Measurements from ENCODE around the gene DNALI1. TPM values are rescaled to one million over a fixed set of nuclear protein-coding genes. Genes with fewer than 3 reads are reported as not detected.

Gene DNALI1
- 9.5 and 11.3 TPM in 2 replicates for total RNA-seq (2021; fragmentation: NEBNext Ultra II Directional; extraction: Animal tissue kit (Norgen Biotek cat#: 25700))
- 8.9 and 10.9 TPM in 2 replicates for polyA plus RNA-seq (2011; rRNA removed)
- 14.0 TPM for polyA plus RNA-seq (2011; cell fraction: cytosol; rRNA removed)
- 16.1 TPM for polyA plus RNA-seq (2011; cell fraction: nucleus; rRNA removed)
- 16.4 to 23.1 TPM (median 20.9 TPM) in 4 replicates for polyA plus RNA-seq (2012, experiment 1 of 2)
- polyA plus RNA-seq (2012, experiment 2 of 2): 5.1 TPM
- 10.6 TPM for polyA plus RNA-seq (2013, experiment 1 of 2)
- 11.6 TPM for polyA plus RNA-seq (2013, experiment 2 of 2)
- 7.2 and 9.9 TPM in 2 replicates for polyA minus RNA-seq (2011; rRNA and poly(A)+ RNA removed)
- 5.9 TPM for polyA minus RNA-seq (2011; cell fraction: cytosol; rRNA and poly(A)+ RNA removed)
- 13.5 TPM for polyA minus RNA-seq (2011; cell fraction: nucleus; rRNA and poly(A)+ RNA removed)
- long read RNA-seq, experiment 1, partial matches to known transcripts: 1 of 5 reads
- long read RNA-seq, experiment 1, other reads (novel, unspliced or antisense): 2 of 5 reads
- long read RNA-seq, experiment 2, transcript DNALI1-201 (6 exons, 2,649 nt): major isoform, 14 of 17 reads
- long read RNA-seq, experiment 2, partial matches to known transcripts: 0 of 17 reads
- long read RNA-seq, experiment 2, other reads (novel, unspliced or antisense): 3 of 17 reads

DNA sequence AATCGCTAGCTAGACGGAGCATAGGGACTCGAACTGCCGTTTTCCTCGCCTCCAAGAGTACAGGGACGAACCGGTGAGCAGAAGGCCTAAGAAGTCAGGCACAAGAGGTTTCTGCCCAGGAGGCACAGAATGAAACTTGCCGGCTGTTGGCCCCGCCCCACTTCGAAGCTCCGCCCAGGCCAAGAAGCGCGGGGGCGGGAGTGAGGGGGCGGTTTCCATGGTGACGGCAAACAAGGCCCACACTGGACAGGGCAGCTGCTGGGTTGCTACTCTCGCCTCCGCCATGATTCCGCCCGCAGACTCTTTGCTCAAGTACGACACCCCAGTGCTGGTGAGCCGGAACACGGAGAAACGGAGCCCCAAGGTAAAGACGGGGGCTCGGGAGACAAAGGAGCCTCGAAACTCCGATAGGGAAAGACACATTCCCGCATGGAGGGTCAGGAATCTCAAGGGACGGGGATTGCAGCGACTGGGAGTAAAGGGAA, at the start of gene DNALI1:
DNALI1 (plus strand) TSS at position 229 of the 485 bp plus-strand sequence; CDS start at position 284, 55 bp downstream.
- H3K14ac ChIP-seq (ENCODE audit: insufficient read length): no peak within 1 kb of the TSS
- peak within 1 kb of the TSS; percentile 55; the same call in 1 of the 2 replicates for H2BK12ac ChIP-seq (ENCODE audit: low read depth, low read length)
- peak within 1 kb of the TSS; percentile 74 for H2AFZ ChIP-seq (ENCODE audit: low read length)
- H3K23ac ChIP-seq (ENCODE audit: insufficient read length): no peak within 1 kb of the TSS
- H3K27me3 ChIP-seq (replicated peaks in 1 of 4; ENCODE audit: control insufficient read depth in 3 of 4, extremely low read depth in 1 of 4, insufficient read depth in 3 of 4, low read length in 3 of 4): no peaks in the 10 kb centered on the region
- H3K23me2 ChIP-seq (ENCODE audit: low read depth, low read length): peaks cover 6% of the 10 kb centered on the region; the same call in 1 of the 2 replicates
- WGBS, 2 experiments (ENCODE audit: extremely low coverage in 1 of 2, insufficient coverage in 1 of 2, insufficient read length in 1 of 2, insufficient replicate concordance in 2 of 2, low coverage in 1 of 2, low lambda C conversion rate in 2 of 2, missing lambda C conversion rate in 1 of 2): 7% methylated on average over 31 of the region's 31 CpGs; no CpG with 5 or more reads in 1 of the 2 experiments
- H4K5ac ChIP-seq (ENCODE audit: insufficient read length, low read depth, low read length): peak within 1 kb of the TSS; percentile 26
- H3K4me2 ChIP-seq (ENCODE audit: insufficient read depth in 1 of 2, low read depth in 2 of 2, low read length in 2 of 2): peak within 1 kb of the TSS; percentile 80 to 89
- H2BK15ac ChIP-seq (ENCODE audit: low read length): 0 out of 2 replicates have a peak within 1 kb of the TSS, but pooled peaks have one; percentile 63
- FAIRE-seq: no peak
- H4K91ac ChIP-seq (replicated peaks; ENCODE audit: insufficient read length, low read length): peak within 1 kb of the TSS; percentile 22
- H3K27ac ChIP-seq (ENCODE audit: low read depth, low read length): peak within 1 kb of the TSS; percentile 11; the same call in 1 of the 2 replicates
- no peak within 1 kb of the TSS for H3K4ac ChIP-seq (replicated peaks; ENCODE audit: insufficient read length, low read depth, low read length)
- CTCF ChIA-PET (ENCODE audit: partially characterized antibody): interaction anchor here (0.6 to 1.9 kb wide), 2 partner anchors 42 to 231 kb away, joined by 3 to 6 read pairs; partner anchors contain the start of gene MEAF6
- peak; percentile 70 to 98 for DNase-seq (ENCODE audit: low read depth in 1 of 2, low spot score in 2 of 2)
- peak within 1 kb of the TSS in 3 of 4 experiments; percentile 41 to 73 (median 71); a peak in 5 of 7 replicates for H3K9ac ChIP-seq (replicated peaks in 1 of 4; ENCODE audit: extremely low read depth in 1 of 4, low read depth in 3 of 4, low read length in 3 of 4)
- no peak within 1 kb of the TSS for H2BK20ac ChIP-seq (ENCODE audit: low read length)
- peaks cover 0 to 7% of the 10 kb centered on the region in 2 experiments for H4K20me1 ChIP-seq (replicated peaks in 1 of 2; ENCODE audit: control insufficient read depth in 1 of 2, insufficient read depth in 2 of 2, low read length in 2 of 2)
- peaks cover 8 to 16% of the 10 kb centered on the region in 2 experiments; a peak in 3 of 4 replicates for H3K79me2 ChIP-seq (ENCODE audit: control insufficient read depth in 1 of 2, insufficient read depth in 2 of 2, low read length in 2 of 2)
- H2AK5ac ChIP-seq (ENCODE audit: low read depth, low read length): peak within 1 kb of the TSS; percentile 10; the same call in 1 of the 2 replicates
- H3K36me3 ChIP-seq (ENCODE audit: control insufficient read depth in 2 of 4, insufficient read depth in 4 of 4, low read length in 3 of 4): no peaks in the 10 kb centered on the region; a peak in 1 of 8 replicates
- H2BK5ac ChIP-seq (ENCODE audit: low read depth, low read length): 0 out of 2 replicates have a peak within 1 kb of the TSS, but pooled peaks have one; percentile 4
- H3K4me3 ChIP-seq (ENCODE audit: extremely low read depth in 1 of 4, insufficient read depth in 2 of 4, low read depth in 3 of 4, low read length in 4 of 4): peak within 1 kb of the TSS; percentile 53 to 68 (median 61); a peak in 7 of 8 replicates
- H3K56ac ChIP-seq (replicated peaks; ENCODE audit: insufficient read length, low read depth, low read length): no peak within 1 kb of the TSS
- peak within 1 kb of the TSS; percentile 53; the same call in 1 of the 2 replicates for H3K18ac ChIP-seq (ENCODE audit: extremely low read depth, low read length)
- H3K79me1 ChIP-seq (ENCODE audit: low read depth, low read length): peaks cover 4% of the 10 kb centered on the region; the same call in 1 of the 2 replicates
- POLR2A ChIA-PET (ENCODE audit: partially characterized antibody): interaction anchor here (0.6 to 1.4 kb wide), 7 partner anchors 16 to 370 kb away, joined by 3 to 6 read pairs (median 3); partner anchors contain the start of gene CDCA8
- H2BK120ac ChIP-seq (replicated peaks; ENCODE audit: low read depth, low read length): no peak within 1 kb of the TSS
- H3K4me1 ChIP-seq (replicated peaks in 1 of 4; ENCODE audit: control insufficient read depth in 3 of 4, insufficient read depth in 4 of 4, low read length in 3 of 4): peaks cover 3 to 13% (median 5%) of the 10 kb centered on the region in 4 experiments
- H3K9me3 ChIP-seq (ENCODE audit: insufficient read depth in 2 of 2, low read depth in 1 of 2, low read length in 1 of 2): 0 out of 4 replicates have a peak, but pooled peaks cover 0 to 2% of the 10 kb centered on the region in 2 experiments
- peak within 1 kb of the TSS; percentile 84 for H4K8ac ChIP-seq (ENCODE audit: extremely low read depth, insufficient read depth, low read length)
- TF ChIP-seq EGR1 (IDR thresholded peaks at IDR 0.05; ENCODE audit: borderline replicate concordance, low read depth, low read length) (peak; percentile 100), TCF12 (IDR thresholded peaks at IDR 0.05; ENCODE audit: low read depth, low read length) (no peak), NANOG (IDR thresholded peaks at IDR 0.05; ENCODE audit: insufficient read depth, low read depth, low read length, poor library complexity, severe bottlenecking) (no peak), JUND (IDR thresholded peaks at IDR 0.05; ENCODE audit: low read length) (no peak)
